Fibroblast of pulmonary artery (primary cell): ENCODE data around the gene TMEM150B.

Experiments
- DNase-seq: peaks from one replicate; pipeline ENCODE4 v3.0.0-alpha.2; 2010; ENCODE audit warnings: low read depth
- H3K4me3 ChIP-seq: replicated peaks from 2 replicates; pipeline ENCODE4 v1.5.1; 2011; ENCODE audit warnings: low read depth, mild to moderate bottlenecking, control low read depth, low read length, moderate library complexity
- CTCF ChIP-seq: IDR thresholded peaks from 2 replicates; pipeline ENCODE4 v1.5.1; 2011; ENCODE audit warnings: mild to moderate bottlenecking, control low read depth, low read length, inconsistent platforms; ENCODE audit errors: missing control alignments

The TMEM150B gene

GRCh38 chr19:55275851-55276719 lies 49.1 kb downstream of the TMEM150B start:
- no peak overlapping the region for H3K4me3 ChIP-seq
- TF ChIP-seq CTCF, result no peak
- DNase-seq, result no peak

GRCh38 chr19:55273978-55274707 lies 51.0 kb downstream of the TMEM150B start:
- TF ChIP-seq CTCF, result no peak
- DNase-seq, result no peak
- H3K4me3 ChIP-seq, result no peak overlapping the region

GRCh38 chr19:55272142-55272541 lies 53.0 kb downstream of the TMEM150B start:
- no peak for TF ChIP-seq CTCF
- no peak overlapping the region for H3K4me3 ChIP-seq
- no peak for DNase-seq

GRCh38 chr19:55270172-55270942 lies 54.8 kb downstream of the TMEM150B start:
- DNase-seq, result no peak
- TF ChIP-seq CTCF, result no peak
- H3K4me3 ChIP-seq, result no peak overlapping the region

GRCh38 chr19:55269299-55269698 lies 55.8 kb downstream of the TMEM150B start:
- DNase-seq, result no peak
- TF ChIP-seq CTCF, result no peak
- no peak overlapping the region for H3K4me3 ChIP-seq

- no peak overlapping the region for H3K4me3 ChIP-seq
- no peak for DNase-seq
- TF ChIP-seq CTCF, result no peak
These were observed 58.3 kb downstream of the TMEM150B start for GRCh38 chr19:55266840-55267239.
